Dendritic cell treated with granulocyte-macrophage colony-stimulating factor and Interleukin-4, amounts not matched to agents 40 ng/mL and 50 ng/mL, for 4 days (primary cell): ENCODE measurements around the gene NPHP3.

Experiments used
- H3K27ac Mint-ChIP-seq: one replicate; pipeline ENCODE4 v1.8.0; 2022; ENCODE audit warnings: mild to moderate bottlenecking, mixed read lengths
- H3K27me3 Mint-ChIP-seq: one replicate; pipeline ENCODE4 v1.8.0; 2022; ENCODE audit warnings: mild to moderate bottlenecking, mixed read lengths
- H3K36me3 Mint-ChIP-seq: one replicate; pipeline ENCODE4 v1.8.0; 2022; ENCODE audit warnings: low read depth, mixed read lengths
- H3K4me1 Mint-ChIP-seq: one replicate; pipeline ENCODE4 v1.8.0; 2022; ENCODE audit warnings: low read depth, mixed read lengths
- H3K4me3 Mint-ChIP-seq: one replicate; pipeline ENCODE4 v1.8.0; 2022; ENCODE audit warnings: mild to moderate bottlenecking, moderate library complexity, mixed read lengths
- H3K9me3 Mint-ChIP-seq: one replicate; pipeline ENCODE4 v1.8.0; 2022; ENCODE audit warnings: mixed read lengths
- intact Hi-C: fragments of 100-400 bp; cut with micrococcal nuclease; formaldehyde crosslinking; loops from one replicate; pipeline ENCODE4 v1.15.0; 2022

The NPHP3 gene

DNA sequence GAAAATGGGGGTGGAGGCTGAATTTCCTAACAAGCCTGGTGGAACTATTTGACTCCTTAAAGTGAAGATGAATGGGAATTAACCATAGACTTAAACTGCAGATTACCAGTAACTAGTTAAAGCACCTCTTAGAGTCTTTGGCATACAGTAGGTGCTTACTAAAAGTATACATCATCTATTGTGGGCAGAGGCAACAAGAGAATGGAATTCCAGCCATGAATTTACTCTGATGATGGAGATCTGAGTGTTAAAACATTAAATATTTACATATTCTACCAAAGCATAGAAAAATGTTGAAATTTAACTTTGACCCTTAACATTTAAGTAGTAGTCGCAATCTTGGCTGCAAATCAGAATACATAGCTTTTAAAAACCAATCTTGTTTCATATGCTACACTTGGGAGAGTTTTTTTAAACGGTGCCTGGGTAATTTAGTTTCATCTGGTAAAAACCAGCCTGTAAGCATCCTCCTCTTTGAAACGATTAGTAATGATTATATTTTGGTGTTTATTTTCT is 56.9 kb downstream of the NPHP3 start:
- Mint-ChIP-seq H3K27me3 (no peaks in the 10 kb centered on the region), H3K27ac (no peak overlapping the region), H3K36me3 (peaks cover 17% of the 10 kb centered on the region), H3K4me3 (no peak overlapping the region), H3K4me1 (peaks cover 28% of the 10 kb centered on the region), H3K9me3 (no peaks in the 10 kb centered on the region)
- intact Hi-C loops, result no loop called here

DNA sequence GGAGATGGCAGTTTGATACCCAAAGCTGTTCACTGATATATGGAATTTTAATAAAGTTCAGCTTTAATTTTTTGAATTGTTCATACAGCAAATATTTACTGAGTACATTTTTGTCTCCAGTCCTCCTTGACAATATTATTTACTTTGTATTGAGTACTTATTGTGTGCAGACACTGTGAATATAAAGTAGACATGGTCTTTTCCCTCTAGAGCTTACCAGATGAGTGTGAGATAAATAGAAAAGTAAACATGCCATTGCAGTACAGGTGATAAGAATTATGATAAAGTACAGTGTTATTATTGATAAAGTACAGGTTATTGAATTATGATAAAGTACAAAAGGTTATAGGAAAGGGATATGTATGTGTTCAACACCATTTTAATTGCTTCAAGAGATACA is 60.0 kb downstream of the NPHP3 start:
- Mint-ChIP-seq H3K27me3 (no peaks in the 10 kb centered on the region), H3K36me3 (peaks cover 12% of the 10 kb centered on the region), H3K4me3 (no peak overlapping the region), H3K9me3 (no peaks in the 10 kb centered on the region), H3K27ac (no peak overlapping the region), H3K4me1 (peaks cover 38% of the 10 kb centered on the region)
- intact Hi-C loops, result no loop called here

- intact Hi-C loops, result no loop called here
Observed at GRCh38 chr3:132661101-132661500, 61.1 kb downstream of the NPHP3 start.

GRCh38 chr3:132660811-132661070 is 61.5 kb downstream of the NPHP3 start:
- Mint-ChIP-seq H3K27me3 (no peaks in the 10 kb centered on the region), H3K4me1 (peaks cover 38% of the 10 kb centered on the region), H3K27ac (peak overlapping the region; percentile 91), H3K4me3 (peak overlapping the region; percentile 80), H3K9me3 (no peaks in the 10 kb centered on the region), H3K36me3 (peaks cover 10% of the 10 kb centered on the region)
- intact Hi-C loops, result no loop called here

More at GRCh38 chr3:132661101-132661500, 61.1 kb downstream of the NPHP3 start:
- Mint-ChIP-seq H3K4me1 (peaks cover 38% of the 10 kb centered on the region), H3K36me3 (peaks cover 10% of the 10 kb centered on the region), H3K27ac (peak overlapping the region; percentile 91), H3K9me3 (no peaks in the 10 kb centered on the region), H3K4me3 (peak overlapping the region; percentile 80), H3K27me3 (no peaks in the 10 kb centered on the region)

DNA sequence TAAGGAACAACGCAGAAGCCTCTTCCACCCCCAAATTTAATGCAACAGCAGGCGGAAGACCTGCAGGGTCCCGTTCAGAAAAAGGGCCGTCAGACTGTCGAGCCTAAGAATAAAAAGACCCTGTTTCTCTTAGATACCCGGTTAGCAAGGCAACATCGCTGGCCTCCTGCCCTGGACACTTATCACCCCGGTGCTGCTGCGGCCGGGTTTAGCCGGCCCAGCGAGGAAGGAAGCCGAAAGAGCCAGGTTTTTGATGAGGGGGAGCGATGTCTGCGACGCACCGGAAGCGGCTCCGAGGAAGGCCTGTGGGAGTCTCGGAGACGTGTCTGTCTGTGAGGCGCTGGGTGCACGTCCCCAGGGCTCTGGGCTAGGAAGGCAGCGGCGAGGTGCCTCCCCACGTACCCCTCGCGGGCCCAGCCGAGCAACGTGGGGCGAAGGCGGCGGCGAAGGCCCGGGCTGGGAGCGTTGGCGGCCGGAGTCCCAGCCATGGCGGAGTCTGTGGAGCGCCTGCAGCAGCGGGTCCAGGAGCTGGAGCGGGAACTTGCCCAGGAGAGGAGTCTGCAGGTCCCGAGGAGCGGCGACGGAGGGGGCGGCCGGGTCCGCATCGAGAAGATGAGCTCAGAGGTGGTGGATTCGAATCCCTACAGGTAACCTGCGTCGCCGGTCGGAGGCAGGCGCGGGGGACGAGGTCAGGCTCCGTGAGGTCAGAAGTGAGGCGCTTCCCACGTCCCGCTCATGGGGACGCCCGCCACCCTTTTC is 62.0 kb downstream of the NPHP3 start, which contains the start of gene UBA5:
Gene UBA5 (plus strand): TSS at position 278 of the 759 bp plus-strand sequence. CDS start 209 bp downstream, at position 487.
- Mint-ChIP-seq H3K4me3 (peak within 1 kb of the TSS; percentile 80), H3K27ac (peak within 1 kb of the TSS; percentile 91), H3K9me3 (no peaks in the 10 kb centered on the region), H3K27me3 (no peaks in the 10 kb centered on the region), H3K4me1 (peaks cover 38% of the 10 kb centered on the region), H3K36me3 (peaks cover 10% of the 10 kb centered on the region)
- intact Hi-C loops, result no loop called here

DNA sequence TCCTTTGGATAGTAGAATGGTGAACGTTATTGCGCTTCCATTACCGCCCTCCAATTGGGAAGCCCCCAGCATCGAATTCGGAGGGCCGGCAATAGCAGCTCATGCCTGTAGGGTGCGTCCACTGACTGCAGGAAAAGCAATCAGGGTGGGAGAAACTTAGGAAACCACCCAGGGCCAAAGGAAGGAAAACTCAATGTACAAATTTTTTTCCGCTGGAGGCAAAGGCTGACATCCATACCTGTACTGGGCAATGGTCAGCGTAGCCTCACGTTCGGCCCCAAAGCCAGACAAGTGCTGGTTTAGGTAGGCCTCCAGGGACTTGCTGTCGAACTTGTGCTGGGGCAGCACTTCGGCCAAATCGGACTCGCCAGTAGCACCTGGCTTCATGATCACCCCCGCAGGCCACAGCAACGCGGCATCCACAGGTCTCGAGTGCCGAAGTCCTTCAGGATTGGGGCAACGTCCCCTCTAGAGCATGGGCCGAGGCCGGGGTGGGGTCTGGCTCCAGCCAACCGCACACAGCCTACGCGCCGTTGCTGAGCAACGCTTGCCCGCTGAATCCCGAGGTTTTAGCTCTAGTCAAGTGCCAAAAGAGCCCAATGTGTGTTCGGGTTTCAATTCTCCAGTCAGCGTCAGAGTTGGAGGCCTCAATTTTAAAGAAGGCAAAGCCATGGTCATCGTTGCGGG is 62.7 kb downstream of the NPHP3 start, which contains the start of gene ACAD11:
Gene ACAD11 (minus strand): TSS at position 445 of the 687 bp plus-strand sequence. CDS start 58 bp downstream, at position 387.
- H3K36me3 Mint-ChIP-seq, result peaks cover 10% of the 10 kb centered on the region
- no peaks in the 10 kb centered on the region for H3K9me3 Mint-ChIP-seq
- H3K27ac Mint-ChIP-seq, result peak within 1 kb of the TSS; percentile 91
- peak within 1 kb of the TSS; percentile 80 for H3K4me3 Mint-ChIP-seq
- intact Hi-C loops, result no loop called here
- H3K4me1 Mint-ChIP-seq, result peaks cover 31% of the 10 kb centered on the region
- no peaks in the 10 kb centered on the region for H3K27me3 Mint-ChIP-seq

GRCh38 chr3:132659000-132659364 is 63.2 kb downstream of the NPHP3 start:
- no peaks in the 10 kb centered on the region for H3K9me3 Mint-ChIP-seq

GRCh38 chr3:132657869-132658747 is 64.1 kb downstream of the NPHP3 start:
- Mint-ChIP-seq H3K9me3 (no peaks in the 10 kb centered on the region), H3K4me3 (no peak overlapping the region), H3K27ac (no peak overlapping the region), H3K36me3 (peaks cover 10% of the 10 kb centered on the region), H3K27me3 (no peaks in the 10 kb centered on the region), H3K4me1 (peaks cover 23% of the 10 kb centered on the region)
- intact Hi-C loops, result no loop called here

More at GRCh38 chr3:132659000-132659364, 63.2 kb downstream of the NPHP3 start:
- Mint-ChIP-seq H3K4me3 (peak overlapping the region; percentile 80), H3K27me3 (no peaks in the 10 kb centered on the region), H3K27ac (peak overlapping the region; percentile 91), H3K4me1 (peaks cover 28% of the 10 kb centered on the region), H3K36me3 (peaks cover 10% of the 10 kb centered on the region)
- intact Hi-C loops, result no loop called here

DNA sequence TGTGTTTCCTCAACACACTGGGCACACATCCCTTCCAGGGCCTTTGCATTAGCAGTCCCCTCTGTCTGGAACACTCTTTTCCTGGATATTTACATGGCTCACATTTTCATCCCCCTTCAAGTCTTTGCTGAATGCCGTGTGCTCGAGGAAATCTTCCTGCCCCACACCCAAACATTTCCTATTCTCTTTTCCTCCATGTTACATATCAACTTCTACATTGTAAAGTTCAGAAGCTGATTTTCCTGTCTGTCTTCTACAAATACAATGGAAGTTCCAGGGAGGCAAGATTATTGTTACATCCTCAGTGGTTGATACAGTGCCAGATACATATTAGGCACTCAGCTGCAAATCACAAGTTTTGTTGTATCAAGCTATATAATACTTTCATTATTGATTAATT is 66.7 kb downstream of the NPHP3 start:
- peaks cover 10% of the 10 kb centered on the region for H3K4me1 Mint-ChIP-seq
- peaks cover 6% of the 10 kb centered on the region for H3K36me3 Mint-ChIP-seq
- H3K9me3 Mint-ChIP-seq, result no peaks in the 10 kb centered on the region
- no peak overlapping the region for H3K27ac Mint-ChIP-seq
- intact Hi-C loops, result no loop called here
- no peak overlapping the region for H3K4me3 Mint-ChIP-seq
- H3K27me3 Mint-ChIP-seq, result no peaks in the 10 kb centered on the region

GRCh38 chr3:132654721-132655120 is 67.5 kb downstream of the NPHP3 start:
- Mint-ChIP-seq H3K4me3 (no peak overlapping the region), H3K27me3 (no peaks in the 10 kb centered on the region), H3K9me3 (no peaks in the 10 kb centered on the region), H3K4me1 (peaks cover 10% of the 10 kb centered on the region), H3K36me3 (no peaks in the 10 kb centered on the region), H3K27ac (no peak overlapping the region)
- intact Hi-C loops, result no loop called here

DNA sequence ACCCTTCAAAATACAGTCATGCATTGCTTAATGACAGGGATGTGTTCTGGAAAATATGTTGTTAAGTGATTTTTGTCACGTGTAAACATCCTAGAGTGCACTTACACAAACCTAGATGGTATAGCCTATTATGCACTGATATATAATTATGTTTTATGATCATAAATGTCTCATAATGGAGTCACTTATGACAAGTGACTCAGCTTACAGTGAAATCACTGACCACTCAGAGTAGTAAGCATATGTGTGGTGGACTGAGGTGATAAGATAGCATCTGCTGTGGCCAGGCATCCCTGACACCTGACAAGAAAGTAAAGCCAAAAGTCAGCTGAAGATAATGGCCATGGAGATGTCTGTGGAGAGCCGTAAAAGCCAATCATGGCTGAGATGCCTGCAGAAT is 68.0 kb downstream of the NPHP3 start:
- H3K4me1 Mint-ChIP-seq, result peaks cover 9% of the 10 kb centered on the region
- H3K27ac Mint-ChIP-seq, result no peak overlapping the region
- no peaks in the 10 kb centered on the region for H3K27me3 Mint-ChIP-seq
- intact Hi-C loops, result no loop called here
- no peak overlapping the region for H3K4me3 Mint-ChIP-seq
- H3K9me3 Mint-ChIP-seq, result no peaks in the 10 kb centered on the region
- no peaks in the 10 kb centered on the region for H3K36me3 Mint-ChIP-seq

- intact Hi-C loops, result no loop called here
- Mint-ChIP-seq H3K27ac (no peak overlapping the region), H3K36me3 (no peaks in the 10 kb centered on the region), H3K27me3 (no peaks in the 10 kb centered on the region), H3K9me3 (no peaks in the 10 kb centered on the region), H3K4me3 (no peak overlapping the region), H3K4me1 (no peaks in the 10 kb centered on the region)
Observed at GRCh38 chr3:132652640-132653270, 69.5 kb downstream of the NPHP3 start.

- Mint-ChIP-seq H3K4me3 (no peak overlapping the region), H3K4me1 (peaks cover 11% of the 10 kb centered on the region), H3K27ac (no peak overlapping the region), H3K27me3 (no peaks in the 10 kb centered on the region), H3K36me3 (no peaks in the 10 kb centered on the region), H3K9me3 (no peaks in the 10 kb centered on the region)
- intact Hi-C loops, result no loop called here
Observed at GRCh38 chr3:132650153-132650552, 72.1 kb downstream of the NPHP3 start.
